Measurements from ENCODE around the gene PMFBP1. TPM values are rescaled to one million over a fixed set of nuclear protein-coding genes. Genes with fewer than 3 reads are reported as not detected.

The PMFBP1 gene
- total and polyA plus RNA-seq, 12 donors: 0.15 to 2.4 (median 0.55) TPM

- H3K4me1 ChIP-seq (replicated peaks in 1 of 2): no peaks in the 10 kb centered on the region
- WGBS, 4 donors: 80 to 85% (median 81%) methylated on average over 15 of the region's 15 CpGs
- no peak overlapping the region for H3K4me3 ChIP-seq
- no peaks in the 10 kb centered on the region for H3K27me3 ChIP-seq
- H3K9me3 ChIP-seq (replicated peaks in 1 of 3): no peaks in the 10 kb centered on the region
- intact Hi-C loops (cut with DNase I): no loop called here
- TF ChIP-seq CTCF (IDR thresholded peaks at IDR 0.05): no peak
- no peak for TF ChIP-seq POLR2A (IDR thresholded peaks at IDR 0.05)
- no peaks in the 10 kb centered on the region for H3K36me3 ChIP-seq (replicated peaks in 1 of 2)
- H3K27ac ChIP-seq: no peak overlapping the region
- no peak for DNase-seq
These were observed 34.4 kb downstream of the PMFBP1 start for GRCh38 chr16:72137380-72138063.

- H3K9me3 ChIP-seq (replicated peaks in 1 of 3): no peaks in the 10 kb centered on the region
- H3K27me3 ChIP-seq: no peaks in the 10 kb centered on the region
- no peak overlapping the region for H3K27ac ChIP-seq
- WGBS, 4 donors: 94 to 98% (median 95%) methylated on average over 2 of the region's 2 CpGs
- no peak overlapping the region for H3K4me3 ChIP-seq
- H3K36me3 ChIP-seq (replicated peaks in 1 of 2): no peaks in the 10 kb centered on the region
- H3K4me1 ChIP-seq (replicated peaks in 1 of 2): no peaks in the 10 kb centered on the region
- TF ChIP-seq POLR2A (IDR thresholded peaks at IDR 0.05) (no peak), CTCF (IDR thresholded peaks at IDR 0.05) (no peak)
- no peak for DNase-seq
- intact Hi-C loops (cut with DNase I): no loop called here
These were observed 37.4 kb downstream of the PMFBP1 start for GRCh38 chr16:72134507-72134906.

- Histone ChIP-seq H3K4me3 (no peak overlapping the region), H3K27ac (no peak overlapping the region), H3K27me3 (no peaks in the 10 kb centered on the region), H3K36me3 (replicated peaks in 1 of 2) (no peaks in the 10 kb centered on the region), H3K4me1 (replicated peaks in 1 of 2) (no peaks in the 10 kb centered on the region), H3K9me3 (replicated peaks in 1 of 3) (no peaks in the 10 kb centered on the region)
- DNase-seq: no peak
- 80 to 95% (median 87%) methylated on average over 3 of the region's 3 CpGs for WGBS, 4 donors
- intact Hi-C loops (cut with DNase I): no loop called here
- no peak for TF ChIP-seq POLR2A (IDR thresholded peaks at IDR 0.05)
- TF ChIP-seq CTCF (IDR thresholded peaks at IDR 0.05): no peak
These were observed 39.2 kb downstream of the PMFBP1 start for GRCh38 chr16:72132726-72133125.

- Histone ChIP-seq H3K4me3 (no peak overlapping the region), H3K27me3 (no peaks in the 10 kb centered on the region), H3K4me1 (replicated peaks in 1 of 2) (peaks cover 0 to 3% of the 10 kb centered on the region in 2 donors), H3K27ac (no peak overlapping the region), H3K9me3 (replicated peaks in 1 of 3) (no peaks in the 10 kb centered on the region), H3K36me3 (replicated peaks in 1 of 2) (no peaks in the 10 kb centered on the region)
- 74 to 86% (median 78%) methylated on average over 6 of the region's 6 CpGs for whole genome bisulfite sequencing, 4 donors
- no peak for DNase-seq
- TF ChIP-seq CTCF (IDR thresholded peaks at IDR 0.05) (no peak), POLR2A (IDR thresholded peaks at IDR 0.05) (no peak)
- intact Hi-C loops (cut with DNase I): no loop called here
These were observed 40.9 kb downstream of the PMFBP1 start for GRCh38 chr16:72131036-72131435.

All from adrenal gland (tissue), 12 donors.